Liver (tissue), 9 donors: Measurements from ENCODE around the gene BAAT. TPM values are rescaled to one million over a fixed set of nuclear protein-coding genes. Genes with fewer than 3 reads are reported as not detected.

Experiments used
- DNase-seq: peaks from one replicate; pipeline ENCODE4 v3.0.0-alpha.2; 2017; ENCODE audit warnings: low spot score
- H3K27ac ChIP-seq, 2 donors: one replicate each; pipeline ENCODE4 v1.7.0; 2013; ENCODE audit warnings: inconsistent platforms in 2 of 2, low read length in 2 of 2, control low read depth in 1 of 2, low read depth in 1 of 2, mild to moderate bottlenecking in 1 of 2
- H3K27me3 ChIP-seq, 4 donors: one replicate each; pipeline versions ENCODE4 v1.6.1 to v1.7.0; 2013; ENCODE audit warnings: low read length in 3 of 4, inconsistent platforms in 1 of 4, mild to moderate bottlenecking in 1 of 4, moderate library complexity in 1 of 4; ENCODE audit not compliant: control insufficient read depth in 4 of 4, insufficient read depth in 4 of 4
- H3K36me3 ChIP-seq, 4 donors: one replicate each; pipeline versions ENCODE4 v1.6.1 to v1.7.0; 2013; ENCODE audit warnings: low read length in 3 of 4, mild to moderate bottlenecking in 3 of 4, low read depth in 1 of 4, moderate library complexity in 1 of 4; ENCODE audit not compliant: control insufficient read depth in 4 of 4, insufficient read depth in 3 of 4
- H3K4me1 ChIP-seq, 4 donors: one replicate each; pipeline versions ENCODE4 v1.6.1 to v1.7.0; 2013; ENCODE audit warnings: low read length in 3 of 4, mild to moderate bottlenecking in 3 of 4, moderate library complexity in 1 of 4; ENCODE audit not compliant: control insufficient read depth in 4 of 4, insufficient read depth in 4 of 4
- H3K4me3 ChIP-seq, 3 donors: one replicate each; pipeline versions ENCODE4 v1.6.1 to v1.7.0; 2013; ENCODE audit warnings: low read length in 3 of 3, control low read depth in 1 of 3, low read depth in 1 of 3, mild to moderate bottlenecking in 1 of 3
- H3K9ac ChIP-seq, 2 donors: one replicate each; pipeline ENCODE4 v1.7.0; 2013; ENCODE audit warnings: low read length in 2 of 2, mild to moderate bottlenecking in 2 of 2, moderate library complexity in 2 of 2, control low read depth in 1 of 2, low read depth in 1 of 2
- H3K9me3 ChIP-seq, 4 donors: one replicate each; pipeline versions ENCODE4 v1.6.1 to v1.7.0; 2013; ENCODE audit warnings: low read length in 3 of 4; ENCODE audit not compliant: control insufficient read depth in 4 of 4
- ATF3 ChIP-seq: IDR thresholded peaks from 2 replicates; pipeline ENCODE4 v1.6.1; 2016; ENCODE audit warnings: antibody characterized with exemption
- CTCF ChIP-seq: fragments of 150-350 bp; IDR thresholded peaks from 2 replicates; pipeline ENCODE4 v1.5.1; 2017; ENCODE audit warnings: improper control_type of control experiment, low read depth, low read length; ENCODE audit not compliant: missing input control
- EGR1 ChIP-seq, 2 donors: IDR thresholded peaks; 2 replicates each; pipeline ENCODE4 v1.6.1; 2016 to 2018; ENCODE audit warnings: antibody characterized with exemption in 2 of 2, low read depth in 2 of 2
- FOXA1 ChIP-seq: IDR thresholded peaks from 2 replicates; pipeline ENCODE4 v1.6.1; 2016; ENCODE audit warnings: antibody characterized with exemption
- FOXA2 ChIP-seq: IDR thresholded peaks from 2 replicates; pipeline ENCODE4 v1.6.1; 2016; ENCODE audit warnings: antibody characterized with exemption
- HNF4A ChIP-seq, 2 donors: conservative IDR thresholded peaks; 2 replicates each; pipeline ENCODE4 v1.6.1; 2016; ENCODE audit warnings: antibody characterized with exemption in 2 of 2, mild to moderate bottlenecking in 2 of 2
- HNF4G ChIP-seq: IDR thresholded peaks from 2 replicates; pipeline ENCODE4 v1.6.1; 2016; ENCODE audit warnings: antibody characterized with exemption
- JUND ChIP-seq, 2 donors: IDR thresholded peaks; 2 replicates each; pipeline ENCODE4 v1.6.1; 2016; ENCODE audit warnings: antibody characterized with exemption in 2 of 2
- MAX ChIP-seq: IDR thresholded peaks from 2 replicates; pipeline ENCODE4 v1.6.1; 2016; ENCODE audit warnings: antibody characterized with exemption
- NR2F2 ChIP-seq: IDR thresholded peaks from 2 replicates; pipeline ENCODE4 v1.6.1; 2016; ENCODE audit warnings: antibody characterized with exemption
- RAD21 ChIP-seq, 2 donors: IDR thresholded peaks; 2 replicates each; pipeline ENCODE4 v1.6.1; 2016; ENCODE audit warnings: antibody characterized with exemption in 2 of 2, mild to moderate bottlenecking in 2 of 2
- REST ChIP-seq: IDR thresholded peaks from 2 replicates; pipeline ENCODE4 v1.6.1; 2016; ENCODE audit warnings: antibody characterized with exemption, mild to moderate bottlenecking
- RXRA ChIP-seq, 2 donors: IDR thresholded peaks; 2 replicates each; pipeline ENCODE4 v1.6.1; 2017 to 2018; ENCODE audit warnings: antibody characterized with exemption in 2 of 2, mild to moderate bottlenecking in 1 of 2
- SP1 ChIP-seq: IDR thresholded peaks from 2 replicates; pipeline ENCODE4 v1.6.1; 2018; ENCODE audit warnings: antibody characterized with exemption, mild to moderate bottlenecking
- TAF1 ChIP-seq: conservative IDR thresholded peaks from 2 replicates; pipeline ENCODE4 v1.6.1; 2016; ENCODE audit warnings: antibody characterized with exemption, mild to moderate bottlenecking
- YY1 ChIP-seq: IDR thresholded peaks from 2 replicates; pipeline ENCODE4 v1.6.1; 2016; ENCODE audit warnings: antibody characterized with exemption, mild to moderate bottlenecking
- WGBS: extraction: QIAGEN DNeasy Blood & Tissue Kit; methylation state at CpG from one replicate; pipeline ENCODE4 v1.1.7; 2013; 5-methylcytosine and 5-hydroxymethylcytosine counted together
- polyA plus RNA-seq, 2 donors: library from polyadenylated mRNA; stranded (reverse) in 1 of 2; unstranded in 1 of 2; fragments of 200-250 nt in 1 of 2; fragments of >200 nt in 1 of 2; fragmentation: Nextera tagmentation in 1 of 2; extraction: Ambion mirVana in 1 of 2; gene quantifications; one replicate each; pipeline versions ENCODE4 v1.2.1 to v1.2.3, GENCODE V29; 2013 to 2015
- total RNA-seq, 2 donors: library from RNA; depleted of rRNA; stranded (reverse); fragments of >200 nt; gene quantifications; one replicate each; pipeline ENCODE4 v1.2.3, GENCODE V29; 2014
- donor health status: healthy.
- donor health status: healthy.
- donor health status: healthy.
- donor health status: healthy.
- donor health status: healthy.

Gene BAAT
- total and polyA plus RNA-seq, 4 donors = 31.9 to 275 (median 151) TPM

- WGBS = 5% methylated on average over 4 of the region's 4 CpGs
- Histone ChIP-seq H3K27ac (peak overlapping the region; percentile 93 to 96), H3K36me3 (peaks cover 4 to 22% (median 19%) of the 10 kb centered on the region in 4 donors), H3K9ac (peak overlapping the region; percentile 94 to 99), H3K4me1 (peaks cover 6 to 40% (median 20%) of the 10 kb centered on the region in 4 donors), H3K4me3 (peak overlapping the region; percentile 83 to 94 (median 90)), H3K27me3 (no peaks in the 10 kb centered on the region), H3K9me3 (no peaks in the 10 kb centered on the region)
- DNase-seq = no peak
- no peak for TF ChIP-seq REST
- TF ChIP-seq YY1 = no peak
- TF ChIP-seq HNF4G = no peak
- TF ChIP-seq CTCF = no peak
- no peak for TF ChIP-seq FOXA1
- TF ChIP-seq MAX = no peak
- no peak for TF ChIP-seq TAF1
- no peak for TF ChIP-seq HNF4A (conservative IDR thresholded peaks at IDR 0.05)
- TF ChIP-seq EGR1 (IDR thresholded peaks at IDR 0.05; ENCODE audit: low read depth in 2 of 2) = no peak
- TF ChIP-seq SP1 = no peak
- TF ChIP-seq JUND (IDR thresholded peaks at IDR 0.05) = no peak
- TF ChIP-seq RXRA (IDR thresholded peaks at IDR 0.05) = no peak
- no peak for TF ChIP-seq FOXA2
- TF ChIP-seq NR2F2 = no peak
- no peak for TF ChIP-seq RAD21 (IDR thresholded peaks at IDR 0.05)
- no peak for TF ChIP-seq ATF3
Observed at GRCh38 chr9:101397746-101398067, 12.9 kb upstream of the BAAT start.

GRCh38 chr9:101394687-101395086 is 9.9 kb upstream of the BAAT start:
- Histone ChIP-seq H3K27me3 (no peaks in the 10 kb centered on the region), H3K4me3 (no peak overlapping the region), H3K4me1 (peaks cover 5 to 34% (median 18%) of the 10 kb centered on the region in 4 donors), H3K27ac (no peak overlapping the region), H3K9ac (no peak overlapping the region), H3K9me3 (no peaks in the 10 kb centered on the region), H3K36me3 (peaks cover 0 to 14% (median 11%) of the 10 kb centered on the region in 4 donors)
- WGBS = 66% methylated on average over 1 of the region's 1 CpG
- DNase-seq = no peak
- TF ChIP-seq HNF4G (peak; percentile 36), YY1 (no peak), REST (no peak), RAD21 (IDR thresholded peaks at IDR 0.05) (no peak), RXRA (IDR thresholded peaks at IDR 0.05) (peak; percentile 35 to 63), FOXA2 (no peak), SP1 (peak; percentile 27), TAF1 (no peak), HNF4A (conservative IDR thresholded peaks at IDR 0.05) (peak; percentile 59 to 77)
